GM19240 (cell line): Measurements from ENCODE around the gene COL5A1.

Experiments used
- DNase-seq: peaks from one replicate; pipeline ENCODE4 v3.0.0; 2011; ENCODE audit warnings: low spot score; ENCODE audit not compliant: insufficient read length

COL5A1 gene

GRCh38 chr9:134625361-134626068, 16.1 kb upstream of the COL5A1 start:
- DNase-seq, result no peak

DNA sequence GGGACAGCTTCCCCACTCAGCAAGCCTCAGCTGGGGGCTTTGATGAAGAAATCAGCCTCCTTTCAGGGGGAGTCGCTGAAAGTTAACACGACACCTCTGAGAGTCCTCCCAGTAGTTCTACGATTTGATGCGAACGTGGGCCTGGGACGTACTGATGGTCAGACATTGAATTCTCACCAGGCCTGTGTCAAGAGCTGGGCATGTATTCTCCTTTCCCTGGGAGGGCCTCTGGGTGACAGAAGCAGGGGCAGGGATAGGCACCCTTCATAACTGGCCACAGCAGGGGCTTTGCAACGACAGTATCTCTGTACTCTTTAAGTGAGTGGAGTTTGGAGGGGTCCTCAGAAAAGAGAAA, 15.6 kb upstream of the COL5A1 start:
- DNase-seq, result no peak

DNA sequence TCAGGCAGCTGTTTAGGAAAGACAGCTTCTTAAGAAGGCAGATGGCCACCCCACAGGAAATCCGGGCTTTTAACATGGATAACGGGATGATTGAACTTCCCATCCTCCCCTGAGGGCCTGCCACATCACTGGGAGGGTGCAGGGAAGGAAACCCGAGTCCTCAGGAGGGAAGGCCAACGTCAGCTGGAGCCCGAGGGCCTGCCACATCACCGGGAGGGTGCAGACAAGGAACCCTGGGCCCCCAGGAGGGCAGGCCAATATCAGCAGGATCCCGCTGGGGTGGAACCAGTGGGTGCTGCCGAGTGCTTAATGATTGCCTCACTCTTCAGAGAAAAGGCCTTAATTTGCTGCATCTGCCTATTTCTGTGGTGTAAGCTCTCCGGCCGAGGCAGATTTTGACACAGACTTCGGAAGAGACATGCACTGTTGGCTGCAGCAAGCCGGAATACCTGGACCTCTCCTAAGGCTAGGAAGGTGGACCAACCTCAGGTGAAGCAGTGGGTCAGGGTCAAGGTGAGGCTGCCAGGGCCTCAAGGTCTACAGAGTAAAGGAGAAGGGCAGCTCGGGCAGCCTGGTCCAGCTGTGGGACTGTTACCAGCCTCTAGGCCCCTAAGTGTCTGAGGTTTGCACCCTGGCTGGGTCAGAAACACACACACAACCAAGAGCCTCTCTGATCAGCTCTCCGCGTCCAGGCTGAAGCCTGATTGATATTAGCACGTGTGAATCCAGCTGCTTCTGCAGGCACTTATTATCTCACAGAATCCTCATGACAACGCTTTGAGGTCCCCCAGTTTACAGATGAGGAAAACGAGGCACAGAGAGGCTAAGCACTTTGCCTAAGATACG, 14.8 kb upstream of the COL5A1 start:
- DNase-seq, result no peak

GRCh38 chr9:134627417-134628353, 13.9 kb upstream of the COL5A1 start:
- no peak for DNase-seq

DNA sequence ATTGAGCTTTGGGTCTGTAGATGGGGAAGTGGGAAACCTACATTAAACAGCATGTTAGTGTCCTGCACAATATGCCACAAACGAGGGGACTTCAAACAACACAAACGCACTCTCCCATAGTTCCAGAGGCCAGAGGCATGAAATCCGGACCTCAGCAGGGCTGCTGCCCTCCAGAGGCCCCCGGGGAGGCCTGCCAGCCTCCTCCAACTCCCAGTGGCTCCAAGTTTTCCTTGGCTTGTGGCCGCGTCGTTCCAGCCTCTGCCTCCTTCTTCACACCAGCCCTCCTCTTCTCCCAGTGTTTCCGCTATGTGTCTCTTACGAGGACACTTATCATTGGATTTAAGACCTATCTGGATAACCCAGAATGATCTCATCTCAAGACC, 13.3 kb upstream of the COL5A1 start:
- no peak for DNase-seq

- no peak for DNase-seq
Measured at GRCh38 chr9:134629061-134629585, 12.5 kb upstream of the COL5A1 start.

DNA sequence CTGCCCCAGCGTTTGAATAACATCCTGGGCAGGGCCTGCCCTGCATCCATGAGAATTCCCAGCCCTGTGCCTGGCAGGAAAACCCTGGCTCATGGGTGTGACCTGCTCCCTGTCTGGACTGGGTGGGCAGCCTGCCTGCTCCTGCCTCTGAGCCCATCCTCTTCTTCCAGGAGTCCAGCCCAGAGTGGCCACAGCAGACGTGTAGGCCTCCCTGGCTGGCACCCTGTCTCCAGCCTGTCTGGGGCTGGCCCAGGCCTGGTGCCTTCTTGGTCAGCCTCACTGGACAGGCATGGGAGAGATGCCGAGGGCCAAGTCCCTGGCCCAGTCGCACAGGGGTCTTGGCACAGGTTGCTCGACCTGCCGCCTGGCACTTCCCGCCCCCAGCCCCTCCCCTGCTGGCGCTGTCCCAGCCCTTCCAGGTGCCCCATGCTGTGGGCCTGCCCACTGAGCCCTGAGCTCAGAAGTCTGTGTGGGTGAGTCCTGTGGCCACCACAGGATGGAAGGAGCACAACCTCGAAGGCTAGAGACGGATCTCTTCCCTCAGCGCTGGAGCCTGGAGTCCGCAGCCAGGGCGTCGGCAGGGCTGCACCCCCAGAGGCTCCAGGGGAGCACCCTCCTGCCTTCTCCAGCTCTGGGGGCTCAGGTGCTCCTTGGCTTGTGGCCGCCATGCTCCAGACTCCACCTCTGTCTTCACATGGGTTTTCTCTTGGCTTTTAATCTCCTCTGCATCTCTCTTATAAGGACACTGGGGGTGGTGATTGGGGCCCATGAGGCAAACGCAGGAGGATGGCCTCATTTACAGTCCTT, 11.8 kb upstream of the COL5A1 start:
- DNase-seq, result no peak

DNA sequence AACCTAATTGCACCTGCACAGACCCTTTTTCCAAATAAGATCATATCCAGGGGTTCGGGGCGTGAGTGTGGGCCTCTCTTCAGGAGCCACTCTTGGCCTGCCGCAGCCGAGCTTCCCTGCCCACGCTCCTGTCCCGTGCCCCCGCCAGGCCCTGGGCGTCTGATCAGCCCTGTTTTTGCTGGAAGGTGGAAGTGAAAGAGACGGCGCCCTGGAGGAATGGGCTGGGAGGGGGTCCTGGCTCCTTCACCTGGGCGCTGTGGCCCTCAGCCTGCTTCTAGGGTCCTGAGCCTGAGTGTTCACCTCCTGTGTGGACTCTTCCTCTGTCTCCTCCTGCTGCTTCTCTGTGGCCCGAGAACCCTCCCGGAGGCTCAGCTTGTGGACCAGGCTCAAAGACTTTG, 11.2 kb upstream of the COL5A1 start:
- DNase-seq, result no peak

DNA sequence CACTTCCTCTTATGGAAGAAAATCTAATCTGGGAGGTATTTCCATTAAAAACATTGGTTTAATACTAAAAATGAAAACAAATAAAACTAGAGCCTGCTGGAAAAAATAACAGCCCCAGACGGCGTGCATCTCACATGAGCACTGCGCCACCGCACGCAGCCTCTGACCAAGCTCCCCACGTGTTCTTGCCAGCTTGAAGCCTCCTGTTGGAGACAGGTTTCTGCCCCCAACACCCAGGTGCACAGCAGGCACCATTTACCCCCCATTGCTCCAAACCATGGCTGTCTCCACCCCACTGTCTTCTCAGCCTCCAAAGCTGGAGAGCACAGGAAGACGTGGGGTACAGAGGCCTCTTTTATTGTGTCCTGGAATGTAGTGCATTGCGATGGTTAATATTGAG, 10.7 kb upstream of the COL5A1 start:
- no peak for DNase-seq

DNA sequence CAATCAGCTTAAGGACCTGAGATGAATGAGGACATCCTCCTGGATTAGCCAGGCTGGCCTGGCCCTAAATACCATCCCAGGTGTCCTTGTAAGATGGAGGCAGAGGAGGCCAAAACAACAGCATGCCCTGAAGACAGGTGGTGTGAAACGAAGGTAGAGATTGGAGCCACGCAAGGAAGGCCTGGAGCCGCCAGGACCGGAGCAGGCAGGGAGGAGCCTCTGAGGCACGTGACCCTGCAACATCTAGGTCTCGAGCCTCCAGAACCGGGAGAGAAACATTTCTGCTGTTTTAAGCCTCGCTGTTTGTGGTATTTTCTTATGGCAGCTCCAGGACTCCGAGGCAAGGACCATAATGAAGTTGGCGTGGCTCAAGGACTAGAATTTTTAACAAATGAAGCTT, 9.7 kb upstream of the COL5A1 start:
- no peak for DNase-seq

DNA sequence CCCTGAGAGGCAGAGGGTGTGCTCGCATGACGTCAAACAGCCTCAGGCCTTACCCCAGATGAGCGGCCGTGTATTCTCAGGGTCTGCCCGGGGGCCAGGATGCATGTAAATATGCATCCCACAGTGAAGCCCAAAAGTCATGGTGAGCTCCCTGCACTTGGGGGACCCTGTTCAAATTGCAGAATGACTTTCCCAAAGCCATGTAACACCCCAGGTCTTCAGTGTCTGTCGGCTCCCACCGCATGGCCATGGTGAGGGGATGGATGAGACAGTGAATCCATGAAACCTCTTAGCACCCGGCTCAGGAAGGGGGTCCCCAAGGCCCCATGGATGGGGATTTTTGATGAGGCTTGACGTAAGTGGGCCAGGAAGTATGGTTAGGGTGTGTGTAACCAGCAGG, 9.3 kb upstream of the COL5A1 start:
- no peak for DNase-seq

DNA sequence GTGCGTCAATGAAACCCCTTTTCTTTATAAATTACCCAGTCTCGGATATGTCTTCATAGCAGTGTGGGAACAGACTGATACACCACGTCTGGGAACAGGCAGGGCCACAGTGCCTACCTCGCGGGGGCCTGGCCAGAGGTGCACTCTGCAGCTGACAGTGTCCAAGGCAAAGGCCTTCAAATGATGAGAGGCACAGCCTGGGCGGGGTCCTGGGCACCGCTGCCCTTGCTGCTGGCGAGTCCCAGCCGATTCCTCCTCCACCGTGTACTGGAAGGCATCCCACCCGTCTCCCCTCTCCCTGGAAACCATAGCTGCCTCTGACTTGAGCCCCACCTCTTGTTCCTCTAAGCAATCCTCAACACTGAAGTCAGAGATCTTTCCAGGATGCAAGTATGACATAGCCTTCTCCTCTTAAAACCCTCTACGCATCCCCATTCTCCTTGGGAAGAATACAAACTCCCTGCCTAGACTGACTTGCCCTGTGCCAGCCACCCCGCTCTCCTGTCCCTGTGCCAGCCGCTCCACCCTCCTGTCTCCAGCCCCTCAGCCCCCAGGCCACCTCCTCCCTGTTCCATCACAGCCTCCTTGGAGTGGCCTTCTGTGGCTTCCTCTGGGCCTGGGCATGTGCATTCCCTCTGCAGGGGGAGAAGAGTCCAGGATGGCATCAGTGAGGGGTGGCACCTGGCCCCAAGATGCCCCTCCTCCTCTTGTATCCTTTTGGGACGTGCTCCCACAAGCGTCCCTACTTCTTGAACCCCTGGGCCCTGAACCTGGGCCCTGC, 8.1 kb upstream of the COL5A1 start:
- DNase-seq, result no peak

- DNase-seq, result no peak
Measured at GRCh38 chr9:134634176-134634575, 7.4 kb upstream of the COL5A1 start.

DNA sequence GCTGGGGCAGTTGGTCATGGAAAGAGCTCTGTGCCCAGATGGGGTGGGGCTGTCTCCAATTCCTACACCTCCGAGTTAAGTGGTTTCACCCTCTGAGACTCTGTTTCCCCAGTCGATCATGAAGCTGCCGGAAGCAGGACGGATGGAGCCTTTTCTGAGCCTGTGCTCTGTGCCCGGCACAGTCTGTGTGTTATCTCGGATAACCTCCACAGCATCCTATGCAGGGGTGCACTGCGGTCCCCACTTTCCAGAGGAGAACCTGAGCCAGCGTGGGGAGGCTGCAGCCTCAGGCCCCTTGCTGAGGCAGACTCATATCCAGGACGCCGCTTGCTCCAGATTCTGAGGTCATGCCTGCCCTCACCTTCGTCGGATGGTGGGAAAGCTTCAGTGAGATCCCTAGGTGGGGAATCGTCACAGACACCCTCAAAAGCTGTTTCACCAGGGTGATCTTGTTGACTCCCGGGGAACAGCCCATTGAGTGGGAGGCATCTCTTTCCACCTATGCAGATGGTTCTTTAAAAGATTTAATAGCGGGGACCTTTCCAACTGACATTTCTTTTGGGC, 6.9 kb upstream of the COL5A1 start:
- DNase-seq, result no peak

DNA sequence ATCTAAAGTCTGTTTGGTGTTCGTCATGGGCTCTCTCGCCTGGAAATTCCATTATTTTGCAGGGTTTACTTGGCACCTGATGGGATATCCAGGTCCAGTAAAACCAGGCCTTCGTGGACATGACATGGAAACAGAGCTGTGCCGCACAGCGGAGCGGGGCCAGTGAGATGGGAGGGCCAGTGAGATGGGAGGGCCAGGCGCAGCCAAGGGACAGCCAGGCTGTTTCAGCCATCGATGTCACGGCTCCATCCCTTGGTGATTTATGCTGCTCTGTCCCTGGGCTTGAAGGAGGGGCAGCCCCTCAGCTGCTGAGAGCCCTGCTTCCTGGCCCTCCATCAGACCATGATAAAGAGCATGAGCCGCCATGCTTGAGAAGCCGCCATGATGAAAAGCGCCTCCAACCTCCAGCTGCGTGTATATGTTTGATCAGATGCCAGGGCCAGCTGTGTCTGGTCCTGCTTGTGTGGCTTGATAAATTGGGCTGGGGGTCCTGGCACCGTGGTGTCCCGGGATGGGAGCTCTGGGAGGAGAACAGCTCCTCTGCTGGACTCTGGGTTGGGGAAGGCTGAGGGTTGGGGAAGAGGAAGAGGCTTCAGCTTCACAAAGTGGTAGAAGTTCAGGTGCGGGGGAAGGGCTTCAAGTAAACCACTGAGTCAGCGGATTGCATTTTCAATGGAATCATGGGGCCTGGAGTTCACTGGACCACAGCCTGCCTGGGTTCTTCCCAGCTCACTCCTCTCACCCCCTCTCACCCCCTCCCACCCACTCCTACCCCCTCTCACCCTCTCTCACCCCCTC, 6.1 kb upstream of the COL5A1 start:
- no peak for DNase-seq

GRCh38 chr9:134636149-134636507, 5.5 kb upstream of the COL5A1 start:
- no peak for DNase-seq

DNA sequence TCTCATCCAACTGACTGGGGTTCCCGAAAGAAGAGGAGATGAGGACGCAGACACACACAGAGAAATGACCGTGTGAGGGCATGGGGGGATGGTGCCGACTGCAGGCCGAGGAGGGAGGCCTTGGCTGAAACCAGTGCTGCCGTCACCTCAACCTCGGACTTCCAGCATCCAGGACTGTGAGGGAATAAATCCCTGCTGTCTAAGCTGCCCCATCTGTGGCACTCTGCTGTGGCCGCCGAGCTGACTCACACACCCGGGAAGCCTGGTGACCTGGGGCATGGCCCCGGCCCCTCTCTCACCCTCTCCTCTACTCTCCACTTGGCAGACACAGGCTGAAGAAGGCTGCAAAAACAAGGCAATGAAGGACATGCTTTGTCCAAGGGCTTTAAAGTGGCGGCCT, 4.4 kb upstream of the COL5A1 start:
- no peak for DNase-seq

- no peak for DNase-seq
Measured at GRCh38 chr9:134637696-134638501, 3.7 kb upstream of the COL5A1 start.
